ENCODE results near the gene CLECL1.
"Not testable (repeated sequence)": the region's sequence is repeated elsewhere in the genome, so short reads cannot be mapped to it uniquely, and the experiment has no call there.

The CLECL1 gene

DNA sequence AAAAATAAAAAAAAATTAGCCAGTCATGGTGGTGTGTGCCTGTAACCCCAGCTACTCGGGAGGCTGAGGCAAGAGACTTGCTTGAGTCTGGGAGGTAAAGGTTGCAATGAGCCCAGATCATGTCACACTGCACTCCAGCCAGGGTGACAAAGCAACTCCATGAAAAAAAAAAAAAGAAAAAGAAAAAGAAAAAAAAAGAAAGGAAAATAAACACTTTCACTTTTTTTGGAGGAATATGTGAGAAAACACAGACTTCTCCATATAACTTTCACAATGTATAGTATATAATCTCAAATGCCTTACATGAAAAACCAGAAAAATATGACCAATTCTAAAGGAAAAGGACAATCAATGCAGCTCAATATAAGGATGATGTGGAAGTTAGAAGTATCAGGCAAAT lies 8.9 kb downstream of the CLECL1 start:
- DNase-seq (ENCODE audit: low read depth in 3 of 3, low spot score in 1 of 3): no peak

DNA sequence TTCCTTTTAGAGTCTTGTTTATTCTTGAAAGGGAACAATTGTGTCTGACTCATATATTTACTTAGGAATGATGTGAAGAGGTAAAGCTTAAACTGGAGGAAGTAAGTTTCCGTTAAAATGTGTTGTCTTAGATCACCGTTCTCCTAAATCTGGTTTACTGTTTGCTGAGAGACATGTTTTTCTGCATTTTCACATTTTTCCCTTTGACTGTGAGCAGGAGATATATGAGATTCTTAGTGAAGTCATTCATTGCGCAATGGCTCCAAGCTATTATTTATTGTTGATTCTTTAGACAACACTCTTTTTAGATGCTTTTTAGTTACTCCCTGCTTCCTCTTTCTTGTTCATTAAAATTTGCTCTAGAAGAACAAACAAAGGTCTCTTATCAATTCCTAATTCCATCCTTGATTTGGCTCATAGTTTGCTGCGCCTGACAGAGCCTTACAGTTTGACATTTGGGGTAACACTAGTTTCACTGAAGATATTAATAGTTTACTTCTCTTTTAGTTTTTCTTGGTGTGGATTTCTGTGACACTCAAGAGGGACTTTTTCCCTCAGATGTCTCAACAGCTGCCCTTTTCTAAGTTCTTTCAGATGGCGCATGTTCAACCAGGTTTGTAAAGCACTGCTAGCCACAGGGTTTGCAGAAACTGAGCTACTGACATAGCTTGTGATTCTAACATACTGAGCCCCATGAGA lies 11.4 kb downstream of the CLECL1 start:
- DNase-seq (ENCODE audit: low read depth in 3 of 3, low spot score in 1 of 3): no peak

GRCh38 chr12:9719790-9720189 lies 13.1 kb downstream of the CLECL1 start:
- no peak for DNase-seq (ENCODE audit: low read depth in 3 of 3, low spot score in 1 of 3)

DNA sequence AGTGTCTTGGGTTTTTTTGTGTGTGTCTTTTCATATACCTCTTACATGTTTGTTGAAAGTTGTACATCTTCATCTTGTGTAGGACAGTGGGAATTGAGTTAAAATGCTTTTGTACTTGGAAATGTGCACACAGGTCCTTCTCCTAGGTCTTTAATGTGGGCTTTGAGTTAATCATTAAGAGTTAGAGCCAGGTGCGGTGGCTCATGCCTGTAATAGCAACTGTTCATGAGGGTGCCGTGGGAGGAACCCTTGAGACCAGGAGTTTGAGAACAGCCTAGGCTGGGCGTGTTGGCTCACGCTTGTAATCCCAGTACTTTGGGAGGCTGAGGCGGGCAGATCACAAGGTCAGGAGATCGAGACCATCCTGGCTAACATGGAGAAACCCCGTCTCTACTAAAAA lies 13.9 kb downstream of the CLECL1 start:
- no peak for DNase-seq (ENCODE audit: low read depth in 3 of 3, low spot score in 1 of 3)

- no peak for DNase-seq (ENCODE audit: low read depth in 3 of 3, low spot score in 1 of 3)
Measured at GRCh38 chr12:9717070-9717925, 15.6 kb downstream of the CLECL1 start.

DNA sequence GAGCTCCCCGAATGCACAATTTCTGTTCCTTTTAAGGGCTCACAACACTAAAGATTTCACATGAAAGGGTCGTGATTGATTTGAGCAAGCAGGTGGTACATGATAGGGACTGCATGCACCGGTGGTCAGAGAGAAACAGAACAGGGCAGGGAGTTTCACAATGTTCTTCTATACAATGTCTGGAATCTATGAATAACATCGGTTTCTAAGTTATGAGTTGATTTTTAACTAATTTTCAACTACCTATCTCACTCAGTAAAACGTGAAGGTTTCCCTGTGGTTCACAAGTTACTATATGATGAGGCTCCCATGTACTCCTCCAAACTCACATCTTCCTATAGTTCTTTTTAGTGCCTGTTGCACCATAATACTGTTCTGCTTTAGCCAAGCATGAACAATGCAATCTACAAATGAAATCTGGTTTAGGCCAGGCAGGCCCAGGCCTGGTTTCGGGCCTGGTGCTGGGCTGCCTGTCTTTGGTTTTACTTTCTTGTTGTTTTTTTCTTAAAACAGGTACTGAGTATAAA lies 19.8 kb downstream of the CLECL1 start:
- not testable (repeated sequence) for DNase-seq (ENCODE audit: low read depth in 3 of 3, low spot score in 1 of 3)

DNA sequence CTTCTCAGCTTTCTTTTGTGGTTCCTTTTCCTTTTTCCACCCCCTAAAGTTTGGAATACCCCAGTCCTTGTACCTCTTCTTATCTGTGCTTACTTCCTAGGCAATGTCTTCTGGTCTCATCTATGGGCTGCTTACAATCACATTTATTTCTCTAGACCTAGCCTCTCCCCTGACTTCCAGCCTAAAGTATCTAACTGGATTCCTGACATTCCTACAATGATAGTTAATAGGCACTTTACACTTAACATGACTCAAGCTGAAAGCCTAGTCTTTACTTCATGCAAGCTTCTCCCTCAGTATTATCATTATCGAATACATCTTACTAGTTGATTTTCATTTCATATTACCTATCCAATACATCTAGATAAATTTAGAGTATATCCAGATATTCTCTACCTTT lies 21.2 kb downstream of the CLECL1 start:
- no peak for DNase-seq (ENCODE audit: low read depth in 3 of 3, low spot score in 1 of 3)

- no peak for DNase-seq (ENCODE audit: low read depth in 3 of 3, low spot score in 1 of 3)
Measured at GRCh38 chr12:9710584-9711375, 22.1 kb downstream of the CLECL1 start.

GRCh38 chr12:9708853-9709252 lies 24.0 kb downstream of the CLECL1 start:
- DNase-seq (ENCODE audit: low read depth in 3 of 3, low spot score in 1 of 3): no peak

DNA sequence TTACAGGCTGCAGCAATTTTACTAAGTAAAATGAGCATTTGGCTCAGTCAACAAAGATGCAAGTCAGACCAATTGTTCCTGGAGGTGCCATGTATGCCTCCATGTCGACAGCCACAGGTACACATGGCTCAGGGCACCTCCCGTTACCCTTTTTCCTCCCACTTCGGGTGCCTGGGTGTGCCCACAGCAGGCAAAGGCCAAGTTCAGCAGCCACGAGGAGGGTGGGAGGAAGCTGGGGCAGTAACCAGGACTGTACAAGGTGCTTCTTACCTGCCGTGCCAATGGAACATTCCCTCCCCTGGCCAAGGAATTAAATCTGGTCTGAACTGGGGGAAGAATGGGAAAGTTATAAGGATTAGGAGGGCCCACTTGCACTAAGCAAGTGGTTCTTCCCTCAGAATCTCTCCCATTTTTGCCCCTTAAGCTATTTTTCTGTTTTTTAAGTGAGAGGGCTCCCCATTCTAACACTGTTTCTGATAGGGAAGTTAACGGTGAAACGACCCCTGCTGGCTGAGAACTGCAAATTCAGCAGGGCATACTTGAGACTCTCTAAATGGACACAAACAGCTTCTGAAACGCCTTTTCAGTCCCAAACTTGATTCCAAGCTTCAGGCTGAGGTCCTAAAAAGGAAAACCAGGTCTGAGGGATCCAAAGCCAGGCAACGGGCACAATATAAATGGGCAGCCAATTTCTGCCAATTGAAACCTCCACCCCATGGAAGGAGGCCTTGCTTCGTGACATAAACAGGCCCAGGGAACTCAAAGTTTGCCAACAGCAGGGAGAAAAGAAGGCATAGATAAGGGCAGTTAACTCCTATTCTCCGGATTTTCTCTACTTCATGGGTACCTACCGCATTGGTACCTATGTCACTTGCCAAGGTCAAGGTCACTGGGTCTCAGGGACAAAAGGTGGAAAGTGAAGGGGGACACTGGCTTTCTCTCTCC lies 24.8 kb downstream of the CLECL1 start:
- peak in 2 of 3 donors; percentile 33 to 50 for DNase-seq (ENCODE audit: low read depth in 3 of 3, low spot score in 1 of 3)

DNA sequence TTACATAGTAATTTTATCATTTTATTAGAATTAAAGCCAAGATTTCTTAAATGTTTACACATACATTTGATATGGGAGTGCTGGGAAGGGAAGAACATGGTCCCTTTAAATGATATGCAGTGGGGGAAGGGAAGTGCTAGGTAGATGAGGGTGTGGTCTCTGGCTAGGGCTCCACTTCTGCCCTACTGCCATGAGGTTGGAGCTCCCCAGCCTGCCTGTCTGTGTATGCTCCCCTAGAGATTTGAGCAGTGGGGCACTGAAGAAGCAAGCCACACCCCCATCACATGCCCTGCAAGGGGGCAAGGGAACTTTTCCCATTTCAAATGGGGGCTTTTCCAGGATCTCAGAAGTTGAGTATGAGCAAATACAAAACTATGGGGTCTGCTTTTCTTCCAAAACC lies 25.5 kb downstream of the CLECL1 start:
- DNase-seq (ENCODE audit: low read depth in 3 of 3, low spot score in 1 of 3): no peak

GRCh38 chr12:9706086-9706685 lies 26.7 kb downstream of the CLECL1 start:
- DNase-seq (ENCODE audit: low read depth in 3 of 3, low spot score in 1 of 3): no peak

GRCh38 chr12:9704561-9704960 lies 28.3 kb downstream of the CLECL1 start:
- DNase-seq (ENCODE audit: low read depth in 3 of 3, low spot score in 1 of 3): not testable (repeated sequence)

DNA sequence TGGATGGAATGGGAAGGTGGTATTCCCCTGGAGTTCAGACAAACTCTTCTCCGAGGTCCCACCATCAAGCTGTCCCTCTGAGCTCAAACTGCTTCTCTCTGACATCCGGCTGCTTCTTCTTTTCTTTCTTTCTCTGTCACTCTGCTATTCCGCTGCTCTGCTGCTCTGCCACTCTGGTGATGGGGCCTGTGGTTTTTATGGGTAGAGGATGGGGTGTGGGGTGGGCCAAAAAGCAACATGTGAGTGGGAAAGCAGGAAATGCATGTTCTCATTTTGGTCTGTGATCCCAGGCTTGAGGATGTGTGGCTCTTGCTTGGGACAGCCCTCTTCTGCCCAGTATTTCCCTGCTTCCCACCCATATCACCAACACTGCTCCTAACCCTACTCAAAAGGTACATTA lies 30.6 kb downstream of the CLECL1 start:
- no peak for DNase-seq (ENCODE audit: low read depth in 3 of 3, low spot score in 1 of 3)

DNA sequence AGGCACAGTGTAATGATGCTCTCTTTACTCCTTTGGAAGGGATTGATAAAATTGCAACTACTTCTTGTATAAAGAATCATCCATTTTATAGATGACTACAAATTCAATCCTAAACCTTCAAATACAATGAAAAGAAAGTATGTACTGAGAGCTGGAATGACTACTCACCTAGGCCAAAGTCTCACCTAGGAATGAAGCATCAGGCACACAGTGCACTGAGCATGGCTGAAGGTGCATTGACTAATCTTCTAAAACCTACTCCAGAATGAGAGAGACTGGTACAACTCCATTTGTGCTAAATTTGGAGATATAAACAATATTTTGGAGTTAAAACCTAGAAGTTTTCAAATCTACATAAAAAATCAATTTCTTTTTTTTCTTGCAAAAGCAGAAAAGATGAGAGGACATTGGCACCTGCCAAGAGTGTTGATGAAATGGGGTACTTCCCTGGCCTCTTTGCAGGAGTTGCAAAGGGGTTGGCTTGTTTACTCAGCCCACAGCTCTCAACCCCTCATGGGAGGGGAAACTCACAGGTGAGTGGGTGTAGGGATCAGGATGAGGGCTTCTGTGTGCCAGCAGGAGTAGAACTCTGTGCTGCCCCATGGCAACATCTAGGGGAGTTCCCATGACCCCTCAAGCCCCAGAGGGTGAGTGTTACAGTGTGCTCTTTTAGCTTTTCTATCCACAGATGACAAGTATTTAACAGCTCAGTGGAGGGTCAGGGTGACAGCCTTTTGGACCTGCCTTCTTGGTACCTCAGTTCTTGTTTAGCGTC lies 31.3 kb downstream of the CLECL1 start:
- no peak for DNase-seq (ENCODE audit: low read depth in 3 of 3, low spot score in 1 of 3)

GRCh38 chr12:9700606-9700956 lies 32.3 kb downstream of the CLECL1 start:
- DNase-seq (ENCODE audit: low read depth in 3 of 3, low spot score in 1 of 3): no peak

GRCh38 chr12:9699898-9700605 lies 32.8 kb downstream of the CLECL1 start:
- no peak for DNase-seq (ENCODE audit: low read depth in 3 of 3, low spot score in 1 of 3)

DNA sequence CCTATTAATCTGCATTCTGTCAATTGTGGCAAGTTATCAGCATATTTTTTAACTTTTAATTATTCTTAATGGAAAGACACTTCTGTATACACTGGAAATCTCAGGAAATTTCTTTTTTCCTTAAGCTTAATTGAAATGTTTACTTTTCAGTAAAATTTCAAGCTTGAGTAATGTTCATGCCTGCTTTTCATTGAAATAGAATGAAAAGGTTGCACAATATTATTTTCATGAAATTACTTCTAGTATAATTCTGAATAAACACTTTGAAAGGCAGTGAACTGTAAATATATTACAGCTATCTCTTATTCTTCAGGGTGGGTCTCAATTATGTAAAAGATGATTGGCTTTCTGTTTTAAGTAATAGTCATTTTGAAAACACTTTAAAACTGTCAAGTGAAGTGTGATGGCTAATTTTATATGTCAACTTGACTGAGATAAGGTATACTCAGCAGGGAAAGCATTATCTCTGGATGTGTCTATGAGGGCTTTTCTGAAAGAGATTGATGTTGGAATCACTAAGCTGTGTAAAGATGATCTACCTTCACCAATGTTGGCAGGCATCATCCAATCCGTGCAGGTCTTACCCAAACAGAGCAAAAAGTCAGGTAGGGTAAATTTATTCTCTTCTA lies 33.5 kb downstream of the CLECL1 start:
- DNase-seq (ENCODE audit: low read depth in 3 of 3, low spot score in 1 of 3): no peak
